Astrocyte (in vitro differentiated cells and primary cell): ENCODE results near the gene DYSF. TPM values are rescaled to one million over a fixed set of nuclear protein-coding genes. Genes with fewer than 3 reads are reported as not detected.

ENCODE experiments used
- DNase-seq: peaks from one replicate; pipeline ENCODE4 v3.0.0-alpha.2; 2010; ENCODE audit warnings: low read depth
- FAIRE-seq: peaks from 2 replicates; lab custom pipeline; 2011; peaks lifted over from hg19 to GRCh38; lab: Jason Lieb, UNC
- H2AFZ ChIP-seq: 2 replicates; pipeline ENCODE4 v1.6.0; 2012; ENCODE audit warnings: low read depth, low read length, inconsistent platforms
- H3K27ac ChIP-seq: 2 replicates; pipeline ENCODE4 v1.5.1; 2011; ENCODE audit warnings: low read depth, low read length, inconsistent platforms
- H3K27me3 ChIP-seq: 2 replicates; pipeline ENCODE4 v1.6.0; 2011; ENCODE audit warnings: low read length, inconsistent platforms; ENCODE audit not compliant: insufficient read depth
- H3K36me3 ChIP-seq: 2 replicates; pipeline ENCODE4 v1.5.1; 2011; ENCODE audit warnings: low read length, inconsistent platforms; ENCODE audit not compliant: insufficient read depth
- H3K4me1 ChIP-seq: 2 replicates; pipeline ENCODE4 v1.5.1; 2011; ENCODE audit warnings: low read length, inconsistent platforms; ENCODE audit not compliant: insufficient read depth
- H3K4me2 ChIP-seq: 2 replicates; pipeline ENCODE4 v1.6.0; 2012; ENCODE audit warnings: low read length, inconsistent platforms
- H3K4me3 ChIP-seq: 2 replicates; pipeline ENCODE4 v1.5.1; 2011; ENCODE audit warnings: low read depth, mild to moderate bottlenecking, low read length, inconsistent platforms; ENCODE audit not compliant: insufficient read depth
- H3K79me2 ChIP-seq: 2 replicates; pipeline ENCODE4 v1.6.0; 2012; ENCODE audit warnings: mild to moderate bottlenecking, low read length, inconsistent platforms; ENCODE audit not compliant: insufficient read depth
- H3K9ac ChIP-seq: 2 replicates; pipeline ENCODE4 v1.6.0; 2012; ENCODE audit warnings: mild to moderate bottlenecking, low read length, inconsistent platforms
- H3K9me3 ChIP-seq: 2 replicates; pipeline ENCODE4 v1.5.1; 2012; ENCODE audit warnings: low read depth, mild to moderate bottlenecking, low read length, inconsistent platforms; ENCODE audit not compliant: insufficient read depth
- H4K20me1 ChIP-seq: 2 replicates; pipeline ENCODE4 v1.6.0; 2012; ENCODE audit warnings: low read length, inconsistent platforms; ENCODE audit not compliant: insufficient read depth
- H3K27ac Mint-ChIP-seq: one replicate; pipeline ENCODE4 v1.8.0; 2021; ENCODE audit warnings: mild to moderate bottlenecking, mixed read lengths; ENCODE audit not compliant: unreplicated experiment
- H3K27me3 Mint-ChIP-seq: one replicate; pipeline ENCODE4 v1.8.0; 2021; ENCODE audit warnings: low read depth, mixed read lengths; ENCODE audit not compliant: unreplicated experiment
- H3K36me3 Mint-ChIP-seq: one replicate; pipeline ENCODE4 v1.8.0; 2021; ENCODE audit warnings: low read depth, mixed read lengths; ENCODE audit not compliant: unreplicated experiment
- H3K4me1 Mint-ChIP-seq: one replicate; pipeline ENCODE4 v1.8.0; 2021; ENCODE audit warnings: low read depth, mixed read lengths; ENCODE audit not compliant: unreplicated experiment
- H3K4me3 Mint-ChIP-seq: one replicate; pipeline ENCODE4 v1.8.0; 2021; ENCODE audit warnings: mild to moderate bottlenecking, moderate library complexity, mixed read lengths; ENCODE audit not compliant: unreplicated experiment
- H3K9me3 Mint-ChIP-seq: one replicate; pipeline ENCODE4 v1.8.0; 2021; ENCODE audit warnings: mild to moderate bottlenecking, mixed read lengths; ENCODE audit not compliant: unreplicated experiment
- CTCF ChIP-seq: IDR thresholded peaks from 2 replicates; pipeline ENCODE4 v1.5.1; 2011; ENCODE audit warnings: low read depth, mild to moderate bottlenecking, inconsistent platforms, low read length, moderate library complexity; ENCODE audit not compliant: insufficient read depth
- EZH2 ChIP-seq: IDR thresholded peaks from 2 replicates; pipeline ENCODE4 v1.6.1; 2012; ENCODE audit warnings: mild to moderate bottlenecking, low read length, inconsistent platforms; ENCODE audit not compliant: insufficient read depth
- total RNA-seq: library from RNA; stranded (reverse); gene quantifications from 2 replicates; pipeline ENCODE4 v1.2.1, GENCODE V29; 2021

DYSF gene
- total RNA-seq, 1 donor from 2014 or later: 123 TPM

GRCh38 chr2:71467180-71467815 lies 13.9 kb downstream of the DYSF start:
- DNase-seq (no peak), FAIRE-seq (no peak)
- Histone ChIP-seq H4K20me1 (no peaks in the 10 kb centered on the region), H3K79me2 (no peaks in the 10 kb centered on the region), H3K4me1 (peaks cover 22% of the 10 kb centered on the region), H3K27ac (no peak overlapping the region), H3K27me3 (peaks cover 17% of the 10 kb centered on the region), H3K4me3 (peak overlapping the region; percentile 72), H3K36me3 (no peaks in the 10 kb centered on the region), H3K4me2 (peak overlapping the region; percentile 94), H3K9me3 (peaks cover 5% of the 10 kb centered on the region), H2AFZ (peak overlapping the region; percentile 84), H3K9ac (peak overlapping the region; percentile 81)
- no peaks in the 10 kb centered on the region for H3K9me3 Mint-ChIP-seq
- no peaks in the 10 kb centered on the region for H3K27me3 Mint-ChIP-seq
- H3K27ac Mint-ChIP-seq: peak overlapping the region; percentile 80
- no peak for TF ChIP-seq CTCF
- TF ChIP-seq EZH2: no peak
- peaks cover 44% of the 10 kb centered on the region for H3K4me1 Mint-ChIP-seq
- peaks cover 7% of the 10 kb centered on the region for H3K36me3 Mint-ChIP-seq
- peak overlapping the region; percentile 84 for H3K4me3 Mint-ChIP-seq

- Histone ChIP-seq H3K9me3 (no peaks in the 10 kb centered on the region), H3K79me2 (no peaks in the 10 kb centered on the region), H2AFZ (no peak overlapping the region), H3K27me3 (peaks cover 17% of the 10 kb centered on the region), H3K4me1 (peaks cover 23% of the 10 kb centered on the region), H3K27ac (no peak overlapping the region), H4K20me1 (no peaks in the 10 kb centered on the region), H3K4me2 (peak overlapping the region; percentile 94), H3K4me3 (no peak overlapping the region), H3K9ac (no peak overlapping the region), H3K36me3 (no peaks in the 10 kb centered on the region)
- DNase-seq (no peak), FAIRE-seq (no peak)
- TF ChIP-seq EZH2 (no peak), CTCF (no peak)
- Mint-ChIP-seq H3K4me3 (peak overlapping the region; percentile 84), H3K36me3 (peaks cover 9% of the 10 kb centered on the region), H3K27ac (peak overlapping the region; percentile 87), H3K4me1 (peaks cover 50% of the 10 kb centered on the region), H3K27me3 (no peaks in the 10 kb centered on the region), H3K9me3 (no peaks in the 10 kb centered on the region)
Measured at GRCh38 chr2:71468279-71469015, 15.1 kb downstream of the DYSF start.
